Measurements from ENCODE around the gene PRRG4. TPM values are rescaled to one million over a fixed set of nuclear protein-coding genes. Genes with fewer than 3 reads are reported as not detected.

PRRG4 gene
- total and polyA plus RNA-seq, 12 donors, result 0.08 to 1.3 (median 0.32) TPM; not detected in 1

DNA sequence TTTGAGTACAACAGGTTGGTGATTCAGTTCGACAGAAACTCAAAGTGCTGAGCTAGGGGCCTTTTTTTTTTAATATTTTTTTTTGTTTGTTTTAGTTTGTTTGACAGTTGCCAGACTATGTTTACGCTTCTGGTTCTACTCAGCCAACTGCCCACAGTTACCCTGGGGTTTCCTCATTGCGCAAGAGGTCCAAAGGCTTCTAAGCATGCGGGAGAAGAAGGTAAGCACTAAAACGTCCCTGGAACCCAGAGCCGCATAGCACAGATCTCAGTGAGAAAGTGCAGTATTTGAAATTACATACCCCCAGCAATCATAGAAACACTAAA is 649 bp downstream of the PRRG4 start:
- intact Hi-C loops (cut with DNase I), result no loop called here
- Histone ChIP-seq H3K4me1 (peaks cover 0 to 19% (median 9%) of the 10 kb centered on the region in 9 donors), H3K27me3 (peaks cover 0 to 29% (median 18%) of the 10 kb centered on the region in 7 donors), H3K27ac (peak overlapping the region in 1 of 10 donors; percentile 79), H3K9me3 (no peaks in the 10 kb centered on the region), H3K36me3 (no peaks in the 10 kb centered on the region), H3K4me3 (peak overlapping the region; percentile 42 to 78 (median 62))
- peak in 3 of 8 donors; percentile 14 to 31 (median 31) for ATAC-seq
- no peak for DNase-seq
- 33 to 34% methylated on average over 6 of the region's 6 CpGs for WGBS, 2 donors
- TF ChIP-seq CTCF (IDR thresholded peaks at IDR 0.05), result no peak

DNA sequence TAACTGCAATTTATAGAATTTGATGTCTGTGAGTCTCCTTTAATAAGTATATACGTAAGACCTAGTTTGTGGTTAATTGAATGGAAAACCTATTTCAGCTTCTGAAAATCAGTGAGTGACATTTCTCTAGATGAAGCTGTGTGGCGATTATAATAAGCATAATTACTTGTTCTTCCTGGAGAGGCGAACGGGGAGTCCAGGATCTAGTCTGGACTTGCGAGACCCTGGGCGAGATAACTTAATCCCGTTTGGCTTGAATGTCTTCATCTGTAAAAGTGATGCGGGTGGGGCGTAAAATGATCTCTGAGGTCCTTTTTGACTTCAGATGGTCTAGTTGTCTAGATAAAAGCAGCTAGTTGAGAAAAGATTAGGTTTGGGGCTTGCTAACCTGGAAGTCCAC is 1.1 kb downstream of the PRRG4 start:
- peaks cover 0 to 19% (median 9%) of the 10 kb centered on the region in 9 donors for H3K4me1 ChIP-seq
- no peak for ATAC-seq
- H3K4me3 ChIP-seq, result peak overlapping the region in 3 of 10 donors; percentile 63 to 78 (median 63)
- DNase-seq, result no peak
- H3K27ac ChIP-seq, result no peak overlapping the region
- H3K9me3 ChIP-seq, result no peaks in the 10 kb centered on the region
- intact Hi-C loops (cut with DNase I), result no loop called here
- H3K27me3 ChIP-seq, result peaks cover 0 to 29% (median 18%) of the 10 kb centered on the region in 7 donors
- 67 to 71% methylated on average over 9 of the region's 9 CpGs for WGBS, 2 donors
- TF ChIP-seq CTCF (IDR thresholded peaks at IDR 0.05), result no peak
- H3K36me3 ChIP-seq, result no peaks in the 10 kb centered on the region

GRCh38 chr11:32831221-32831620 is 1.5 kb downstream of the PRRG4 start:
- intact Hi-C loops (cut with DNase I), result no loop called here
- Histone ChIP-seq H3K9me3 (no peaks in the 10 kb centered on the region), H3K27me3 (peaks cover 0 to 29% (median 18%) of the 10 kb centered on the region in 7 donors), H3K4me3 (no peak overlapping the region), H3K4me1 (peaks cover 0 to 19% (median 9%) of the 10 kb centered on the region in 9 donors), H3K36me3 (no peaks in the 10 kb centered on the region), H3K27ac (no peak overlapping the region)
- no peak for ATAC-seq
- no peak for TF ChIP-seq CTCF (IDR thresholded peaks at IDR 0.05)
- 75 to 76% methylated on average over 3 of the region's 3 CpGs for whole genome bisulfite sequencing, 2 donors
- DNase-seq, result no peak

- no peak overlapping the region for H3K4me3 ChIP-seq
- no peaks in the 10 kb centered on the region for H3K9me3 ChIP-seq
- WGBS, 2 donors, result 67 to 75% methylated on average over 1 of the region's 1 CpG
- DNase-seq, result no peak
- H3K36me3 ChIP-seq, result no peaks in the 10 kb centered on the region
- ATAC-seq, result no peak
- H3K4me1 ChIP-seq, result peaks cover 0 to 17% (median 9%) of the 10 kb centered on the region in 9 donors
- H3K27me3 ChIP-seq, result peaks cover 0 to 27% (median 18%) of the 10 kb centered on the region in 7 donors
- TF ChIP-seq CTCF (IDR thresholded peaks at IDR 0.05), result no peak
- intact Hi-C loops (cut with DNase I), result no loop called here
- no peak overlapping the region for H3K27ac ChIP-seq
These were observed 4.2 kb downstream of the PRRG4 start for GRCh38 chr11:32833921-32834320.

Data from heart right ventricle (tissue), 16 donors.